Iris pigment epithelial cell (primary cell): ENCODE measurements around the gene OR10H3.
"Not testable (repeated sequence)": the region's sequence is repeated elsewhere in the genome, so short reads cannot be mapped to it uniquely, and the experiment has no call there.

Experiments used
- DNase-seq: peaks from one replicate; pipeline ENCODE4 v3.0.0-alpha.2; 2011; ENCODE audit warnings: low read depth

Gene OR10H3

GRCh38 chr19:15779756-15780476 lies 42.1 kb downstream of the OR10H3 start:
- DNase-seq: peak; percentile 18

- no peak for DNase-seq
These were observed 43.0 kb downstream of the OR10H3 start for GRCh38 chr19:15780610-15781418.

- no peak for DNase-seq
These were observed 43.9 kb downstream of the OR10H3 start for GRCh38 chr19:15781661-15782060.

GRCh38 chr19:15782211-15782610 lies 44.4 kb downstream of the OR10H3 start:
- DNase-seq: no peak

GRCh38 chr19:15782896-15783295 lies 45.1 kb downstream of the OR10H3 start:
- not testable (repeated sequence) for DNase-seq

- no peak for DNase-seq
These were observed 49.9 kb downstream of the OR10H3 start, which contains the start of gene OR10H5 for GRCh38 chr19:15787611-15788155. Gene OR10H5, plus strand, starts transcription at chr19:15787661. Its CDS starts 6,388 bp downstream, at chr19:15794049.

GRCh38 chr19:15788594-15789270 lies 50.9 kb downstream of the OR10H3 start:
- DNase-seq: no peak

GRCh38 chr19:15790096-15790495 lies 52.3 kb downstream of the OR10H3 start:
- no peak for DNase-seq
